ENCODE measurements around the gene P3H3.

Gene P3H3

DNA sequence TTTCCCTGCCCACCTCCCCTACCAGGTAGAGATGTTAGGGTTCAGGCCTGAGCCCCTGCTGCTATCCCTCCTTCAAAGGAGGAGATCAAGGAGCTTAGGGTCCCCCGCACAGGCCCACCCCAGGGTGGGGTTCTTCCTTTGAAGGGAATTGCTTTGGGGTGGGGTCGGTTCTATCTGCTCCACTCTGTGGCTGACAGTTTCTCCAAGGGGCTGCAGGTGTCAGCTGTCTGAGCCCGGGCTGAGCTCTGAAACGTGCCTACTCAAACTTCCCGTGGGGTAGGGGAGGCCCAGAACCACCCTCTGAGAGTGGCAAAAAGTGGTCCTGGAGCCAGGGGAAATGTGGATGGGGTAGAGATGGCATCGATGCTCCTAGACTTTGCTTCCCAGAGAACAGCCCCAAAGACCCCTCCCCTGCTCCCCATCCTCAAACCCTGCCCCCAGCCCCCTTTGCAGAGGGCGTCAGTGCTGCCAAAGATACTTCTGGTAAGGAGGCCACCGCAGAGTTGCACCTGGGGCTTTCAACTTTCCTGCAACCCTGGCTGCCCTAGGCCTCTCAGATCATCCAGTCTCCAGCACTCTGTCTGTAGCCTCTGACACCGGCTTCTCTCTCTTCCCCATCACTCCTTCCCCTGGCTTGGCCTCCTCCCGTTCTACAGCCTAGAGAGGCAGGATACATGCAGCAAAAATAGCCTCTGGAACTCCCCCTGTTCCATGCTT, 45.2 kb upstream of the P3H3 start:
- no peaks in the 10 kb centered on the region for H3K36me3 ChIP-seq (replicated peaks)
- no peak for DNase-seq
- H3K27me3 ChIP-seq (replicated peaks): no peaks in the 10 kb centered on the region
- H3K27ac ChIP-seq: no peak overlapping the region
- TF ChIP-seq, protein P1, sequence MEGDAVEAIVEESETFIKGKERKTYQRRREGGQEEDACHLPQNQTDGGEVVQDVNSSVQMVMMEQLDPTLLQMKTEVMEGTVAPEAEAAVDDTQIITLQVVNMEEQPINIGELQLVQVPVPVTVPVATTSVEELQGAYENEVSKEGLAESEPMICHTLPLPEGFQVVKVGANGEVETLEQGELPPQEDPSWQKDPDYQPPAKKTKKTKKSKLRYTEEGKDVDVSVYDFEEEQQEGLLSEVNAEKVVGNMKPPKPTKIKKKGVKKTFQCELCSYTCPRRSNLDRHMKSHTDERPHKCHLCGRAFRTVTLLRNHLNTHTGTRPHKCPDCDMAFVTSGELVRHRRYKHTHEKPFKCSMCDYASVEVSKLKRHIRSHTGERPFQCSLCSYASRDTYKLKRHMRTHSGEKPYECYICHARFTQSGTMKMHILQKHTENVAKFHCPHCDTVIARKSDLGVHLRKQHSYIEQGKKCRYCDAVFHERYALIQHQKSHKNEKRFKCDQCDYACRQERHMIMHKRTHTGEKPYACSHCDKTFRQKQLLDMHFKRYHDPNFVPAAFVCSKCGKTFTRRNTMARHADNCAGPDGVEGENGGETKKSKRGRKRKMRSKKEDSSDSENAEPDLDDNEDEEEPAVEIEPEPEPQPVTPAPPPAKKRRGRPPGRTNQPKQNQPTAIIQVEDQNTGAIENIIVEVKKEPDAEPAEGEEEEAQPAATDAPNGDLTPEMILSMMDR (IDR thresholded peaks at IDR 0.05; ENCODE audit: low read depth, low read length, missing control alignments): no peak
- no peak overlapping the region for H3K4me3 ChIP-seq (ENCODE audit: low read depth, low read length)
- in situ Hi-C loops (cut with HindIII; ENCODE audit: low pct_ligation_motif_present, low sequenced_read_pairs): no loop called here

DNA sequence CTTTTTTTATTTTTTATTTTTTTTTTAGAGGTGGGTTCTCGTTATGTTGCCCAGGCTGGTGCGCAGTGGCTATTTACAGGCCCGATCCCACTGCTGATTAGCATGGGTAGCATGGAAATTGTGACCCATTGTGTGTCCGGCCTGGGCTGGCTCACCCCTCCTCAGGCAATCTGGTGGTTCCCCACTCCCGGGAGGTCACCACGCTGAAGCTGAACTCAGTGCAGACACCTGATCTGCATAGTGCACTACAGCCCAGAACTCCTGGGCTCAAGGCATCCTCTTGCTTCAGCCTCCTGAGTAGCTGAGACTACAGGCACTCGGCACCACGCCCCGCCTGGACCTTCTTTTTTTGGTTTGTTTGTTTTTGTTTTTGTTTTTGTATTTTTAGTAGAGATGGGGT, 44.4 kb upstream of the P3H3 start:
- no peak for DNase-seq

DNA sequence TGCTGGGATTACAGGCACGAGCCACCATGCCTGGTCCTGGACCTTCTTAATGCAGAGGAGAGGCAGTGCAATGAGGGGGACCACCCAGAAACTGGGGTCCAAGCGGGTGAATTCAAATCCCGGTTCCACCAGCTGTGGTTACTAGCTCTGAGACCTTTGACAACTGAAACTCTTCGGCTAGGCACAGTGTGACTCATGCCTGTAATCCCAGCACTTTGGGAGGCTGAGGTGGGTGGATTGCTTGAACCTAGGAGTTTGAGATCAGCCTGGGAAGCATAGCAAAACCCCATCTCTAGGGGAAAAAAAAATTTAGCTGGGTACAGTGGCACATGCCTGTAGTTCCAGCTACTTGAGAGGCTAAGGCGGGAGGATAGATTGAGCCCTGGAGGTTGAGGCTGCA, 43.9 kb upstream of the P3H3 start:
- TF ChIP-seq, protein P1 (IDR thresholded peaks at IDR 0.05; ENCODE audit: low read depth, low read length, missing control alignments): no peak
- Histone ChIP-seq H3K4me3 (ENCODE audit: low read depth, low read length) (no peak overlapping the region), H3K36me3 (replicated peaks) (no peaks in the 10 kb centered on the region), H3K27me3 (replicated peaks) (no peaks in the 10 kb centered on the region), H3K27ac (no peak overlapping the region)
- no peak for DNase-seq
- in situ Hi-C loops (cut with HindIII; ENCODE audit: low pct_ligation_motif_present, low sequenced_read_pairs): no loop called here

More for the DNA sequence above, 44.4 kb upstream of the P3H3 start:
- H3K27me3 ChIP-seq (replicated peaks): no peaks in the 10 kb centered on the region
- no peak overlapping the region for H3K27ac ChIP-seq
- in situ Hi-C loops (cut with HindIII; ENCODE audit: low pct_ligation_motif_present, low sequenced_read_pairs): no loop called here
- no peak overlapping the region for H3K4me3 ChIP-seq (ENCODE audit: low read depth, low read length)
- H3K36me3 ChIP-seq (replicated peaks): no peaks in the 10 kb centered on the region
- TF ChIP-seq, protein P1 (IDR thresholded peaks at IDR 0.05; ENCODE audit: low read depth, low read length, missing control alignments): no peak

DNA sequence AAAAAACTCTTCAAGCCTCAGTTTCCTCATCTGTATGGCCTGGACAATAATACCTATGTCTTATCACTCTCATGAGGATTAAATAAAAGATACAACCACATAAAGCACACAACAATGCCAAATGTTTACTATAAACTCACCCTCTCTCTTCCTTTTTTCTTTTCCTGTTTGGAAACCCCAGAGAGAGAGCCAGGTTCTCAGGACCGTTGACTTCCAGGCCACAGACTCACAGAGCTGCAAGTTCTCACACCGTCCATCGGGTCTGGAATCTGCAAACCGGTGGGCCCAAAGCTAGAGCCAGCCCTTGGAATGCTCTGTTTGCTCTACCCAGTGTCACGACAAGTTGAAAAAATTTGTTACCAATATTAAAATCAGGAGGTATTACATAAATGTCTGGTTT, 43.4 kb upstream of the P3H3 start:
- no peak for DNase-seq
- Histone ChIP-seq H3K27me3 (replicated peaks) (no peaks in the 10 kb centered on the region), H3K27ac (no peak overlapping the region), H3K36me3 (replicated peaks) (no peaks in the 10 kb centered on the region), H3K4me3 (ENCODE audit: low read depth, low read length) (no peak overlapping the region)
- in situ Hi-C loops (cut with HindIII; ENCODE audit: low pct_ligation_motif_present, low sequenced_read_pairs): no loop called here
- TF ChIP-seq, protein P1 (IDR thresholded peaks at IDR 0.05; ENCODE audit: low read depth, low read length, missing control alignments): no peak

DNA sequence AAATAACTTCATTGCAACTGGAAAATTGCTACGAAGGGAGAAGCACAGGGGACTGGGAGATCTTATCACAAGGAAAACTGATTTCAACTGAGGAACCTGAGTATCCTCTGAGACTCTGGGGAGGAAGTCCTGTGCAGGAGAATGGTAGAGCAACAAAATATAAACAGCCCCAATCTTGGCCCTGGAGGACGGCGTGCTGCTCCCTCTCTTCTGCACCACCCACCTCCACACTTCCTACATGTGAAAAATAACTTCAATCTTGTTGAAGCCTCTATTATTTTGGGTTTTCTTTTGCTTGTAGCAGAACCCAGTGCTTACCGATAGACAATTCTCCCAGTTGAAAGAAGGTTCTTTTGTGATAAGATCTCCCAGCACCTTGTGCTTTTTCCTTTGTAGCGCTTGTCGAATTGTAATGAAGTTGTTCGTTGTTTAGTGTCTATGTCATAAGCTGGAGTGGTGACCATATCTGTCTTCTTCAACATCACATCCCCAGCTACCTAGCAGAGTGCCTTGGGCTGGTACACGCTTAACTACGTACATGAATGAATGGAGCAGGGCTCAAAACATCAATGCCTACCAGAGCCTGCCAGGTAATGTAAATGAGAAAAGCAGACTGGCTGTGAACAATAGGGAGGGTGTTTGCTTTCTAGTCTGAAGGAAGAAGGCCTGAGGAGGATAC, 41.7 kb upstream of the P3H3 start:
- in situ Hi-C loops (cut with HindIII; ENCODE audit: low pct_ligation_motif_present, low sequenced_read_pairs): no loop called here
- no peak overlapping the region for H3K27ac ChIP-seq

More for the DNA sequence above, 41.7 kb upstream of the P3H3 start:
- Histone ChIP-seq H3K36me3 (replicated peaks) (no peaks in the 10 kb centered on the region), H3K27me3 (replicated peaks) (no peaks in the 10 kb centered on the region), H3K4me3 (ENCODE audit: low read depth, low read length) (no peak overlapping the region)
- TF ChIP-seq, protein P1 (IDR thresholded peaks at IDR 0.05; ENCODE audit: low read depth, low read length, missing control alignments): no peak
- no peak for DNase-seq

Measured in brain microvascular endothelial cell (primary cell).